Prostate gland (tissue), 2 donors: ENCODE data around the gene TGFBR3L. TPM values are rescaled to one million over a fixed set of nuclear protein-coding genes. Genes with fewer than 3 reads are reported as not detected.

Source experiments
- DNase-seq: peaks from one replicate; pipeline ENCODE4 v3.0.0-alpha.2; 2019; ENCODE audit warnings: low spot score
- H3K27ac ChIP-seq, 2 donors: fragments of 200-600 bp; sonication (generic); 2 replicates each; pipeline ENCODE4 v1.5.1; 2017 to 2019
- H3K27me3 ChIP-seq: fragments of 200-600 bp; sonication (generic); replicated peaks from 2 replicates; pipeline ENCODE4 v1.5.1; 2019; ENCODE audit not compliant: insufficient read depth
- H3K36me3 ChIP-seq, 2 donors: fragments of 200-600 bp; sonication (generic); 1 replicate in 1 of 2; 2 replicates in 1 of 2; pipeline versions ENCODE4 v1.5.1 to v1.8.1; 2017 to 2019
- H3K4me1 ChIP-seq: fragments of 200-600 bp; sonication (generic); replicated peaks from 2 replicates; pipeline ENCODE4 v1.5.1; 2019
- H3K4me3 ChIP-seq, 2 donors: fragments of 200-600 bp; sonication (generic); 2 replicates each; pipeline ENCODE4 v1.5.1; 2017 to 2019
- H3K9me3 ChIP-seq: fragments of 200-600 bp; sonication (generic); 2 replicates; pipeline ENCODE4 v1.5.1; 2017
- CTCF ChIP-seq, 4 experiments: fragments of 200-600 bp in 2 of 4; fragments of 450-650 bp in 2 of 4; sonication (generic) in 2 of 4; IDR thresholded peaks; 1 replicate in 3 of 4; 2 replicates in 1 of 4; pipeline ENCODE4 v1.5.1; 2016 to 2019; ENCODE audit warnings: antibody characterized with exemption in 4 of 4, mild to moderate bottlenecking in 2 of 4, moderate library complexity in 2 of 4
- POLR2A ChIP-seq: fragments of 450-650 bp; IDR thresholded peaks from one replicate; pipeline ENCODE4 v1.6.1; 2016; ENCODE audit warnings: antibody characterized with exemption, mild to moderate bottlenecking
- POLR2AphosphoS5 ChIP-seq: sonication (generic); formaldehyde crosslinking; IDR thresholded peaks from one replicate; pipeline ENCODE4 v1.6.1; 2017; ENCODE audit warnings: antibody characterized with exemption
- WGBS: methylation state at CpG from one replicate; pipeline ENCODE4 v1.1.5; 2018; 5-methylcytosine and 5-hydroxymethylcytosine counted together
- intact Hi-C: fragments of 100-400 bp; cut with DNase I; formaldehyde crosslinking; loops from one replicate; pipeline ENCODE4 v1.14.2; 2022
- total RNA-seq, 2 donors: library from RNA; depleted of rRNA; stranded (reverse); fragments of >200 nt; gene quantifications; one replicate each; pipeline ENCODE4 v1.1.0, GENCODE V29; 2016

Gene TGFBR3L
- total RNA-seq, 2 donors from 2014 or later = 3.2 TPM; not detected in 1

GRCh38 chr19:7868326-7868670, 46.3 kb upstream of the TGFBR3L start:
- no peak for DNase-seq
- Histone ChIP-seq H3K27me3 (no peaks in the 10 kb centered on the region), H3K36me3 (no peaks in the 10 kb centered on the region), H3K4me1 (no peaks in the 10 kb centered on the region), H3K4me3 (peak overlapping the region; percentile 34 to 39), H3K9me3 (no peaks in the 10 kb centered on the region), H3K27ac (peak overlapping the region; percentile 81 to 82)
- 35% methylated on average over 21 of the region's 21 CpGs for WGBS
- intact Hi-C loops = no loop called here
- TF ChIP-seq POLR2AphosphoS5 = no peak
- TF ChIP-seq CTCF (IDR thresholded peaks at IDR 0.05) = no peak
- no peak for TF ChIP-seq POLR2A

- 10% methylated on average over 38 of the region's 67 CpGs for WGBS
- no peak for TF ChIP-seq POLR2A
- TF ChIP-seq CTCF (IDR thresholded peaks at IDR 0.05) = peak; percentile 77 to 94 (median 86)
- TF ChIP-seq POLR2AphosphoS5 = no peak
- peak; percentile 44 for DNase-seq
- Histone ChIP-seq H3K27me3 (no peaks in the 10 kb centered on the region), H3K9me3 (no peaks in the 10 kb centered on the region), H3K27ac (peak overlapping the region; percentile 81 to 82), H3K36me3 (no peaks in the 10 kb centered on the region), H3K4me1 (no peaks in the 10 kb centered on the region), H3K4me3 (peak overlapping the region; percentile 34 to 39)
- intact Hi-C loops = no loop called here
These were observed 45.8 kb upstream of the TGFBR3L start for GRCh38 chr19:7868671-7869452.

DNA sequence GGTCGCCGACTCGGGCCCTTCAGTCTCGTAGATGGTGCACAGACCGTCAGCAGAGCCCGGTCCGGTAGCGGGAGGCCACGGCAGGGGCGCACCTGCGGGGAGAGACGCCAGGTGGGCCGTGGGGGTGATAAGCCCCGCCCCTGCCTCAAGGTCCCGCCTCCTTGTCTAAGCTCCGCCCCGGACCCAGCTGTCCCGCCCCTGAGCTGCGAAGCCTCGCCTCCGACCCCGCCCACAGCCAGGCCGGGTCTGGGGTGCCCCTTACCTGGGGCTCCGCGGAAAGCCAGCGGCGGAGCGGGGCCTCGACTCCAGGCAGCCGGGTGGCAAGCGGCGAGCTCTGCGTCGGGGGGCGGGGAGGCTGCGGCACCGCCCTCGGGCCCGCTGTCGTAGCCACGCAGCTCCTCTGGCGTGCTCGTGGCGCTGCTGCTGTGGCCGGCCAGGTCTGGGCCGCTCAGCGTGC, 45.1 kb upstream of the TGFBR3L start:
- H3K4me1 ChIP-seq = no peaks in the 10 kb centered on the region
- intact Hi-C loops = no loop called here

DNA sequence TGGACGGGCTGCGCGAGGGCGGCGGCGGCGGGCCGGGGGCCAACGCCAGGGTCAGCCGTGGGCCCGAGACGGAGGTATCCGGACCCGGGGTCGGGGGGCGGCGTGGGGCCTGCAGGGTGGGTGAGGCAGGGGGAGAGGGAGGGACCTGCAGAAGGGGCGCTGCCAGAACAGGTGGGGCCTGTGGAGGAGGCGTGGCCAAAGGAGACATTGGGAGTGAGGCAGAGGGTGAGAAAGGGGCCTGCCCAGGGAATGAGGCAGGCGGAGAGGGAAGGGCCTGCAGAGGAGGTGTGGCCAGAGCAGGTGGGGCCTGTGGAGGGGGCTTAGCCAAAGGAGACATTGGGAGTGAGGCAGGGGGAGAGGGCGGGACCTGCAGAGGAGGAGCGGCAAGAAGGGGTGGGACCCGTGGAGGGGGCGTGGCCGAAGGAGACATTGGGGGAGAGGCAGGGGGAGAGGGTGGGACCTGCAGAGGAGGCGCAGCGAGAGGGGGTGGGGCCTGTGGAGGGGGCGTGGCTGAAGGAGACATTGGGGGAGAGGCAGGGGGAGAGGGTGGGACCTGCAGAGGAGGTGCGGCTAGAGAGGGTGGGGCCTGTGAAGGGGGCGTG, 44.6 kb upstream of the TGFBR3L start:
- TF ChIP-seq POLR2AphosphoS5 (no peak), CTCF (IDR thresholded peaks at IDR 0.05) (no peak), POLR2A (no peak)
- intact Hi-C loops = no loop called here
- DNase-seq = no peak
- Histone ChIP-seq H3K27me3 (no peaks in the 10 kb centered on the region), H3K27ac (peak overlapping the region; percentile 81 to 82), H3K36me3 (no peaks in the 10 kb centered on the region), H3K4me1 (no peaks in the 10 kb centered on the region), H3K9me3 (no peaks in the 10 kb centered on the region), H3K4me3 (peak overlapping the region; percentile 34 to 39)
- WGBS = 35% methylated on average over 30 of the region's 30 CpGs

More for the DNA sequence above, 45.1 kb upstream of the TGFBR3L start:
- 16% methylated on average over 32 of the region's 47 CpGs for WGBS
- H3K4me3 ChIP-seq = peak overlapping the region; percentile 34 to 39
- H3K27ac ChIP-seq = peak overlapping the region; percentile 81 to 82
- peak; percentile 71 for DNase-seq
- no peaks in the 10 kb centered on the region for H3K36me3 ChIP-seq
- no peaks in the 10 kb centered on the region for H3K9me3 ChIP-seq
- TF ChIP-seq POLR2AphosphoS5 (no peak), CTCF (IDR thresholded peaks at IDR 0.05) (peak in 1 of 4 experiments; percentile 11), POLR2A (no peak)
- H3K27me3 ChIP-seq = no peaks in the 10 kb centered on the region
